GM12878 (cell line): ENCODE data around the gene H6PD.

Source experiments
- CTCF ChIP-seq, 3 experiments: IDR thresholded peaks in 2 of 3; conservative IDR thresholded peaks in 1 of 3; 2 replicates each; pipeline ENCODE4 v1.5.1; 2011; ENCODE audit warnings: low read depth in 3 of 3, low read length in 3 of 3, mild to moderate bottlenecking in 3 of 3, control low read depth in 2 of 3, moderate library complexity in 2 of 3, inconsistent platforms in 1 of 3, mixed read lengths in 1 of 3; ENCODE audit not compliant: control insufficient read depth in 2 of 3, insufficient read depth in 1 of 3; ENCODE audit errors: extremely low read depth in 1 of 3
- ESRRA ChIP-seq: IDR thresholded peaks from 2 replicates; pipeline ENCODE4 v1.6.1; 2012; ENCODE audit warnings: mild to moderate bottlenecking, low read length, improper control_type of control experiment
- FOXK2 ChIP-seq: fragments of 450-650 bp; IDR thresholded peaks from 2 replicates; pipeline ENCODE4 v1.6.1; 2017; ENCODE audit warnings: mild to moderate bottlenecking, moderate library complexity
- HDAC6 ChIP-seq: fragments of 200-600 bp; sonication (generic); IDR thresholded peaks from one replicate; pipeline ENCODE4 v1.8.0; 2017; ENCODE audit warnings: antibody characterized with exemption; ENCODE audit not compliant: unreplicated experiment
- IRF3 ChIP-seq: fragments of 450-650 bp; IDR thresholded peaks from 2 replicates; pipeline ENCODE4 v1.6.1; 2014; ENCODE audit warnings: mild to moderate bottlenecking
- MTA2 ChIP-seq: fragments of 450-650 bp; IDR thresholded peaks from 2 replicates; pipeline ENCODE4 v1.6.1; 2016; ENCODE audit warnings: low read depth, mild to moderate bottlenecking, moderate library complexity
- POLR2A ChIP-seq: IDR thresholded peaks from 2 replicates; pipeline ENCODE4 v1.6.1; 2011; ENCODE audit warnings: low read depth, mild to moderate bottlenecking, low read length
- POLR2AphosphoS5 ChIP-seq: IDR thresholded peaks from 2 replicates; pipeline ENCODE4 v1.6.1; 2011; ENCODE audit warnings: mild to moderate bottlenecking, low read length, inconsistent platforms
- RAD21 ChIP-seq: IDR thresholded peaks from 2 replicates; pipeline ENCODE4 v1.6.1; 2011; ENCODE audit warnings: mild to moderate bottlenecking, low read depth, low read length, moderate library complexity; ENCODE audit not compliant: insufficient read depth
- RCOR1 ChIP-seq: conservative IDR thresholded peaks from 2 replicates; pipeline ENCODE4 v1.6.1; 2012; ENCODE audit warnings: low read depth, low read length, improper control_type of control experiment
- TCF12 ChIP-seq: IDR thresholded peaks from 2 replicates; pipeline ENCODE4 v1.6.1; 2011; ENCODE audit warnings: low read depth, mild to moderate bottlenecking, low read length
- YY1 ChIP-seq: IDR thresholded peaks from 2 replicates; pipeline ENCODE4 v1.6.1; 2011; ENCODE audit warnings: low read depth, mild to moderate bottlenecking, low read length

DNA sequence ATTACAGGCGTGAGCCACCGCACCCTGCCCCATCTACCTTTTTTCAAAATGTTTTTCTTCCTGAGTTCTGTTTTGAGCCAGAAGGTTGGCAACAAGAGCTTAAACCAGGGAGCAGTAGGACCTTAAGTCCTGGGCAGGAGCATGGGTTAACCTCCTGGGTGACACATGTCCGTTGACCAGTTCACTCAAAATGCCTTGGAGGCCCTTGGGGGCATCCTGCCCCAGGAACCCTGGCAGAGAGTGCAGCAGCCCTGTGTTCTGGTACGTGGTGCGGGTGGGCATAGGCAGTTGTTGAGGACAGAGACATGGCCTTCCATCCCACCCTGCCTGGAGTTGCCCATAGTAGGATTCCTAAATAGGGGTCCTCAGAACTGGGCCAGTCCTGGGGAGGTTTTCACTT lies 11.6 kb downstream of the H6PD start:
- TF ChIP-seq CTCF (IDR thresholded peaks at IDR 0.05 in 2 of 3, conservative IDR thresholded peaks at IDR 0.05 in 1 of 3; ENCODE audit: control insufficient read depth in 2 of 3, extremely low read depth in 1 of 3, insufficient read depth in 1 of 3, low read depth in 3 of 3, low read length in 3 of 3), result no peak
- no peak for TF ChIP-seq HDAC6
- no peak for TF ChIP-seq RCOR1
- no peak for TF ChIP-seq ESRRA
- no peak for TF ChIP-seq TCF12
- TF ChIP-seq IRF3, result no peak
- TF ChIP-seq MTA2, result no peak
- TF ChIP-seq RAD21, result no peak
- no peak for TF ChIP-seq POLR2AphosphoS5
- TF ChIP-seq POLR2A, result no peak
- no peak for TF ChIP-seq FOXK2
- TF ChIP-seq YY1, result no peak
